Ishikawa (cell line): ENCODE results near the gene C3orf18.

ENCODE experiments used
- CEBPB ChIP-seq: IDR thresholded peaks from 2 replicates; pipeline ENCODE4 v1.6.1; 2012
- CREB1 ChIP-seq: IDR thresholded peaks from 2 replicates; pipeline ENCODE4 v1.6.1; 2012; ENCODE audit warnings: low read depth
- EGR1 ChIP-seq: IDR thresholded peaks from 2 replicates; pipeline ENCODE4 v1.6.1; 2012
- EP300 ChIP-seq: IDR thresholded peaks from 2 replicates; pipeline ENCODE4 v1.6.1; 2012; ENCODE audit warnings: borderline replicate concordance
- FOXM1 ChIP-seq: IDR thresholded peaks from 2 replicates; pipeline ENCODE4 v1.6.1; 2012; ENCODE audit warnings: low read depth, borderline replicate concordance
- RAD21 ChIP-seq: IDR thresholded peaks from 2 replicates; pipeline ENCODE4 v1.6.1; 2012; ENCODE audit warnings: low read depth
- YY1 ChIP-seq: IDR thresholded peaks from 2 replicates; pipeline ENCODE4 v1.6.1; 2012; ENCODE audit warnings: low read depth
- ZBTB7A ChIP-seq: IDR thresholded peaks from 2 replicates; pipeline ENCODE4 v1.6.1; 2012; ENCODE audit warnings: low read depth
- TF ChIP-seq, protein P1 (sequence below): IDR thresholded peaks from 2 replicates; pipeline ENCODE4 v1.6.1; 2012; ENCODE audit warnings: low read depth, mild to moderate bottlenecking

DNA sequence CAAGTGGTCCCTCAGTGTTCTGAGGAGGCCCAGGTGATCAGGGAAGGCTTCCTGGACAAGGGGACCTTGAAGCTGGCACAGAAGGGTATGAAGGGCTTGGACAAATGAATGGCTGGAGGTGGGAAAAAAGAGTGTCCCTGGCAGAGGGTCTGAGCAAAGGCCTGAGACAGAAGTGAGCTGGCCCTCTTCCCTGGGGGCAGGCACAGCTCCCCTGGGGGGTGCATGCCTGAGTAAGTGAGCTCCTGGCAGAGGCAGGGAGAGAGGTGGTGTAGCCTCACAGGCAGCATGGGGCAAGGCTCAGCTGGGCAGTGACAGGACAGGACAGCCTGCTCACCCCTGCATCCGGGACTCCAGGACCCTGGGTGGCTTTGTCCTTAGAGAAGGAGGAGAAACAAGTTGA is 58.7 kb downstream of the C3orf18 start:
- TF ChIP-seq CREB1 = no peak
- no peak for TF ChIP-seq YY1
- no peak for TF ChIP-seq ZBTB7A
- no peak for TF ChIP-seq FOXM1
- no peak for TF ChIP-seq CEBPB
- TF ChIP-seq, protein P1, sequence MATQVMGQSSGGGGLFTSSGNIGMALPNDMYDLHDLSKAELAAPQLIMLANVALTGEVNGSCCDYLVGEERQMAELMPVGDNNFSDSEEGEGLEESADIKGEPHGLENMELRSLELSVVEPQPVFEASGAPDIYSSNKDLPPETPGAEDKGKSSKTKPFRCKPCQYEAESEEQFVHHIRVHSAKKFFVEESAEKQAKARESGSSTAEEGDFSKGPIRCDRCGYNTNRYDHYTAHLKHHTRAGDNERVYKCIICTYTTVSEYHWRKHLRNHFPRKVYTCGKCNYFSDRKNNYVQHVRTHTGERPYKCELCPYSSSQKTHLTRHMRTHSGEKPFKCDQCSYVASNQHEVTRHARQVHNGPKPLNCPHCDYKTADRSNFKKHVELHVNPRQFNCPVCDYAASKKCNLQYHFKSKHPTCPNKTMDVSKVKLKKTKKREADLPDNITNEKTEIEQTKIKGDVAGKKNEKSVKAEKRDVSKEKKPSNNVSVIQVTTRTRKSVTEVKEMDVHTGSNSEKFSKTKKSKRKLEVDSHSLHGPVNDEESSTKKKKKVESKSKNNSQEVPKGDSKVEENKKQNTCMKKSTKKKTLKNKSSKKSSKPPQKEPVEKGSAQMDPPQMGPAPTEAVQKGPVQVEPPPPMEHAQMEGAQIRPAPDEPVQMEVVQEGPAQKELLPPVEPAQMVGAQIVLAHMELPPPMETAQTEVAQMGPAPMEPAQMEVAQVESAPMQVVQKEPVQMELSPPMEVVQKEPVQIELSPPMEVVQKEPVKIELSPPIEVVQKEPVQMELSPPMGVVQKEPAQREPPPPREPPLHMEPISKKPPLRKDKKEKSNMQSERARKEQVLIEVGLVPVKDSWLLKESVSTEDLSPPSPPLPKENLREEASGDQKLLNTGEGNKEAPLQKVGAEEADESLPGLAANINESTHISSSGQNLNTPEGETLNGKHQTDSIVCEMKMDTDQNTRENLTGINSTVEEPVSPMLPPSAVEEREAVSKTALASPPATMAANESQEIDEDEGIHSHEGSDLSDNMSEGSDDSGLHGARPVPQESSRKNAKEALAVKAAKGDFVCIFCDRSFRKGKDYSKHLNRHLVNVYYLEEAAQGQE = no peak
- no peak for TF ChIP-seq EP300
- TF ChIP-seq EGR1 = no peak
- no peak for TF ChIP-seq RAD21
